Smooth muscle cell of trachea (primary cell): ENCODE measurements around the gene REELD1. TPM values are rescaled to one million over a fixed set of nuclear protein-coding genes. Genes with fewer than 3 reads are reported as not detected.

Source experiments
- total RNA-seq: library from RNA; depleted of rRNA; stranded (reverse); fragments of >200 nt; gene quantifications from 2 replicates; pipeline ENCODE4 v1.2.1, GENCODE V29; 2014

REELD1 gene
- not detected in 2 replicates for total RNA-seq

DNA sequence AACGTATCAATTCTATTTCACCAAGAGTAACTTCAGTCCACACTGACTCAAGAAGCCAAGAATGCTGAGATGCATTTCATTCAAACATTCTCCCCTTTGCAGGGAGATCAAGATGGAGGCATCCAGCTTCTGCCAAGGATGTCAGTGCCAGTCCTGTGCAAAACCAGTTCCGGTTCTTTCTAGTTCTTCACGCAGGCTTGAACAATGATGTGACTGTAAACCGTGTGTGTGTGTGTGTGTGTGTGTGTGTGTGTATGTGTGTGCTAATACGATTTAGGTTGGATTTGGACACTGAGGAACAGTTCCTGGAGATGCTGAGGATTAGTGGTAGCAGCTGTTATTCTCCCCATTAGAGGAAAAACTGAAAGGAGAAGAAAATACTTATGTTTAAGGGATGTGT lies at the start of gene REELD1:
Gene REELD1 (plus strand): TSS at position 301 of the 400 bp plus-strand sequence. CDS start 2,415 bp downstream, outside the sequence.

DNA sequence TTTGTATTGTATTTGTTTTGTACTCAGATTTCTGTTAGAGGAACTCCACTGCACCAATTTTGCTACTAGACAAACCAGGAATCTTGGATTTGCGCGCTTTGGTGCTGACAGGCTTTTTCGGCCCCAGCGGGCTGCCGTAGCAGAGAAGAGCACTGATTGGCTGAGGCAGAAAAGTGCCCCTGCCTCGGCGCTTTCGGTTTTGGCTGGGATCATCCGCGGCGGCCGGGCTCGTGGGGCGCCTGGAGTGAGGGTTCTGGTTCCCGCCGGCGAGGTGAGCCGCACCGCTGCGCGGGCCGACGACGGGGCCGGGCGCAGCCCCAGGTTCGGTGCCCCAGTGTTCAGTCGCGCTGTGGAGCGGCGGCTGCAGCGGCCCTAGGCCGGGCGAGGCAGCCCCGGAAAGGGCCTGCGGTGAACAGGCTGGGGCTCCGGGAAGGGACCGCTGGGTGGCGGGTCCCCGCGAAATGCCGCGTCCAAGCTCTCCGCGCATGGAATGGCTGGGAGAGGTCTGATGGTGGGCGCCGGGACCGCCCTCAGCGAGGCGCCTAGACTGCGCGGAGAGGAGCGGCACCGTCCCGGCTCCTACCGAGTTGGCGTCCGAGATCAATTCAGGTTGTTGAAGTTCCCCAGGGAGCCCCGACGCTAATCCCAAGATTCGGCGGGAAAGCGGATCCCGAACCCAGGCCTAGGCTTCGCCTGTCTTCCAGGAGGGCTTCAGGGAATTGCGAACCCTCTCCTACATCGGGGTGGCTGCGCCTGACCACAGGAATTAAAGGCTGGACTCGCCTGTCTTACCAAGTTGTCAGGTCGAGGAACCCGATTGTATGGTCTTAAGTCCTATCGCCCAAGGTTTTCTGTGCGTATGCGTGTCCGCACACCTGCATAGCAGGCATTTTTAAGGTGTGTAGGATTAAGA lies 38.5 kb upstream of the REELD1 start, which contains the start of gene LSM6:
Gene LSM6 (plus strand): TSS at position 178 of the 913 bp plus-strand sequence. CDS start 7,204 bp downstream, outside the sequence.

Other genes with a start within 250 kb of the REELD1 start
- 16.7 and 43.1 TPM in 2 replicates for gene LSM6, start 38.8 kb upstream of the REELD1 start, total RNA-seq